ENCODE results near the gene CNPY2.
"Not testable (repeated sequence)": the region's sequence is repeated elsewhere in the genome, so short reads cannot be mapped to it uniquely, and the experiment has no call there.

CNPY2 gene

GRCh38 chr12:56333679-56334489 is 18.1 kb upstream of the CNPY2 start, which contains the start of gene PAN2:
Gene PAN2 (minus strand): TSS chr12:56334000. CDS start chr12:56333094, 906 bp downstream.
- peak; percentile 97 for DNase-seq

- DNase-seq, result no peak
Observed at GRCh38 chr12:56333197-56333678, 17.4 kb upstream of the CNPY2 start.

GRCh38 chr12:56332512-56333196 is 16.9 kb upstream of the CNPY2 start:
- DNase-seq, result no peak

GRCh38 chr12:56330936-56331490 is 15.2 kb upstream of the CNPY2 start:
- DNase-seq, result no peak

GRCh38 chr12:56326533-56326932 is 10.7 kb upstream of the CNPY2 start:
- DNase-seq, result no peak

- no peak for DNase-seq
Observed at GRCh38 chr12:56326126-56326525, 10.3 kb upstream of the CNPY2 start.

- no peak for DNase-seq
Observed at GRCh38 chr12:56324206-56324605, 8.4 kb upstream of the CNPY2 start.

- DNase-seq, result not testable (repeated sequence)
Observed at GRCh38 chr12:56321610-56322009, 5.8 kb upstream of the CNPY2 start.

- DNase-seq, result no peak
Observed at GRCh38 chr12:56321027-56321426, 5.2 kb upstream of the CNPY2 start.

- DNase-seq, result no peak
Observed at GRCh38 chr12:56317675-56318074, 1.9 kb upstream of the CNPY2 start.

GRCh38 chr12:56315249-56315621 is 553 bp downstream of the CNPY2 start:
- no peak for DNase-seq

GRCh38 chr12:56311003-56311402 is 4.8 kb downstream of the CNPY2 start:
- DNase-seq, result no peak

- no peak for DNase-seq
Observed at GRCh38 chr12:56308714-56309113, 7.1 kb downstream of the CNPY2 start.

GRCh38 chr12:56307221-56307965 is 8.4 kb downstream of the CNPY2 start:
- DNase-seq, result no peak

GRCh38 chr12:56304872-56305590 is 10.8 kb downstream of the CNPY2 start:
- DNase-seq, result no peak

GRCh38 chr12:56304276-56304675 is 11.5 kb downstream of the CNPY2 start:
- no peak for DNase-seq

GRCh38 chr12:56300644-56301464 is 14.9 kb downstream of the CNPY2 start:
- no peak for DNase-seq

GRCh38 chr12:56299853-56300643 is 15.7 kb downstream of the CNPY2 start, which contains the start of gene CS:
Gene CS (minus strand): TSS chr12:56300330. CDS start chr12:56300201, 129 bp downstream.
- DNase-seq, result peak; percentile 100

- DNase-seq, result peak; percentile 70
Observed at GRCh38 chr12:56299308-56299852, 16.4 kb downstream of the CNPY2 start.

GRCh38 chr12:56298828-56299227 is 17.0 kb downstream of the CNPY2 start:
- no peak for DNase-seq
